Muscle layer of colon (tissue), 2 donors: ENCODE results near the gene OR7G2.

Source experiments
- H3K27ac ChIP-seq: one replicate; pipeline ENCODE4 v1.7.0; 2013; ENCODE audit warnings: low read depth, mild to moderate bottlenecking, low read length, moderate library complexity
- H3K27me3 ChIP-seq, 2 donors: one replicate each; pipeline ENCODE4 v1.7.0; 2013; ENCODE audit warnings: low read length in 2 of 2, mild to moderate bottlenecking in 2 of 2; ENCODE audit not compliant: insufficient read depth in 2 of 2, control insufficient read depth in 1 of 2
- H3K36me3 ChIP-seq: one replicate; pipeline ENCODE4 v1.7.0; 2013; ENCODE audit warnings: mild to moderate bottlenecking, low read length; ENCODE audit not compliant: insufficient read depth
- H3K4me1 ChIP-seq: one replicate; pipeline ENCODE4 v1.7.0; 2013; ENCODE audit warnings: mild to moderate bottlenecking, low read length; ENCODE audit not compliant: insufficient read depth
- H3K4me3 ChIP-seq, 2 donors: one replicate each; pipeline ENCODE4 v1.7.0; 2013; ENCODE audit warnings: low read length in 2 of 2, low read depth in 1 of 2, mild to moderate bottlenecking in 1 of 2, moderate library complexity in 1 of 2
- H3K9ac ChIP-seq: one replicate; pipeline ENCODE4 v1.7.0; 2013; ENCODE audit warnings: low read length
- H3K9me3 ChIP-seq: one replicate; pipeline ENCODE4 v1.7.0; 2013; ENCODE audit warnings: mild to moderate bottlenecking, low read length
- donor health status: abdominal sarcoma.
- donor health status: Adenocarcinoma of cecum.

Gene OR7G2

DNA sequence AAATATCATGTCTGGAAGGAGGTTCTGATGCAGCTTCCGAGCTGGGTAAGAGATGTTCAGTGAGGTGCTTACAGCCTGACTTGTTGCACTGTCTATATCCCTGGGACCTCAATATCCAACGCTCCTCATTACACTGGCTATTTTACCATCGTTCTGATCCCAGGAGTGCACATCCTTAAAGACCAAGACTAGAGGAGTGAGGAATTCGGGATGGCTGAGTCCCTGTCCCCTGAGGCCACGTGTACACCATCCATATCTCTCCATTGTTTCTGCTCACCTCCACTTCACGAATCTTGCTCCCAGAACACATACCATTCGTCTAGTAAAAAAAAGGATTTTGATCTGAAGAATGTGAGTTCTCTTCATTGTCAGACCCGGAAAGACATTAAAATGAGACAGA lies at the start of gene OR7G2:
Gene OR7G2 (minus strand): TSS at position 101 of the 400 bp plus-strand sequence. CDS start 4,232 bp downstream, outside the sequence.
- Histone ChIP-seq H3K4me3 (no peak within 1 kb of the TSS), H3K4me1 (no peaks in the 10 kb centered on the region), H3K9me3 (no peaks in the 10 kb centered on the region), H3K27ac (no peak within 1 kb of the TSS), H3K27me3 (no peaks in the 10 kb centered on the region), H3K9ac (no peak within 1 kb of the TSS), H3K36me3 (no peaks in the 10 kb centered on the region)

DNA sequence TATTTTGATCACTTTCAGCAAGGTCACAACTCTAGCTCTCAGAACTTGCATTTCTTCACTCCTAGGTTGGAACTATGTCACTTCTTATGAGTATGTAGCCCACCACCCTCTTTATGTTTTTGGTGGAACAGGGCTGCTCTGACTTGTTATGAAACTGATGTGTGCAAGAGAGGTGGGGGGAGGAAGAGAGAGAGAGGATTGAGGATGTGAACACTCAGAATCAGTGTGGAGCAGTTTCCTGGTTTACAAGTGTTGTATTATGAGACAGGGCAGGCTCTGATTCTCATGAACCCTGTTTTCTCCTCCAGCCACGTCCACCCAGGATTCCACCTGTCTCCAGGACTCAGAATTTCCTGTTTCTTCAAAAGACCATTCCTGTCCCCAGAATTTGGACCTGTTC lies 49.0 kb upstream of the OR7G2 start:
- H3K4me3 ChIP-seq: no peak overlapping the region
- no peaks in the 10 kb centered on the region for H3K27me3 ChIP-seq
- peaks cover 9% of the 10 kb centered on the region for H3K9me3 ChIP-seq
- H3K9ac ChIP-seq: no peak overlapping the region
- H3K4me1 ChIP-seq: no peaks in the 10 kb centered on the region
- peaks cover 55% of the 10 kb centered on the region for H3K36me3 ChIP-seq
- no peak overlapping the region for H3K27ac ChIP-seq

DNA sequence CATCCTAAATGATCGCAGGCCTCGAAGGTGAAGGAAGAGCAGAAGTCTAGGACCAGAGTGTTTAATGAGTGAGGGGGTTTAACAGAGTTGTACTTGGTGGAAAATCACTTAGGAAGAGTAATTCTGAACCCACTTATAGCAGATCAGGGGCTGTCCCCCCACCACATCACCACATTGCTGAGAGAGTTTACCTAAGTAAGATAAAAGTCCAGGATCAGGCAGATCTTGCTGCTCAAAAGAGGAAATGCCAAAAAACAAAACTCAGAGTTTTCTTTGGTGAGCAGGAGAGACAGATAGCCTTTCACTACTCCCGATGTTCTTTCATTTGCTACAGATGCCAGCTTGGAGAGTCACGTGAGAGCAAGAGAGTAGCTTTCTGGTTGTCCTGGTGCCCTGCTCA lies 48.3 kb upstream of the OR7G2 start:
- Histone ChIP-seq H3K27ac (no peak overlapping the region), H3K4me1 (no peaks in the 10 kb centered on the region), H3K9me3 (peaks cover 9% of the 10 kb centered on the region), H3K36me3 (peaks cover 48% of the 10 kb centered on the region), H3K9ac (no peak overlapping the region), H3K4me3 (no peak overlapping the region), H3K27me3 (no peaks in the 10 kb centered on the region)

DNA sequence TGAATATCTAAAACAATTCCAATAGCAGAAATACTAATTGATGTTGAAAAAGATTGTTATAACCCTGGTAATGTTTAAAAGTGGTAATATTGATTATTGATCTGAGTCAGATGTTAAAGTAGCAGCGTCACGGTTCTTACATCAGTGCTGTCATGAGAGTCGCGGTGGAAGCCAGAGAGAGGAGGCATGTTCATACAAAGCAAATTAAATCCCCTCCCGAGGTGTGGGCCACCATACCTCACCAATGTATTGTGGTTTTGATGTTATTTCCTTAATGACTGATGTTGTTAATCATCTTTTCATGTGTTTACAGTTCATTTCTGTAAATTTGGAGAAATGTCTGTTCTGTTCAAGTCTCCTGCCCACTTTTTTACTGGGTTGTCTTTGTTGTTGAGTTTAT lies 44.1 kb upstream of the OR7G2 start:
- H3K4me3 ChIP-seq: no peak overlapping the region
- H3K9me3 ChIP-seq: peaks cover 9% of the 10 kb centered on the region
- H3K9ac ChIP-seq: no peak overlapping the region
- no peaks in the 10 kb centered on the region for H3K4me1 ChIP-seq
- H3K36me3 ChIP-seq: peaks cover 22% of the 10 kb centered on the region
- no peak overlapping the region for H3K27ac ChIP-seq
- H3K27me3 ChIP-seq: no peaks in the 10 kb centered on the region

DNA sequence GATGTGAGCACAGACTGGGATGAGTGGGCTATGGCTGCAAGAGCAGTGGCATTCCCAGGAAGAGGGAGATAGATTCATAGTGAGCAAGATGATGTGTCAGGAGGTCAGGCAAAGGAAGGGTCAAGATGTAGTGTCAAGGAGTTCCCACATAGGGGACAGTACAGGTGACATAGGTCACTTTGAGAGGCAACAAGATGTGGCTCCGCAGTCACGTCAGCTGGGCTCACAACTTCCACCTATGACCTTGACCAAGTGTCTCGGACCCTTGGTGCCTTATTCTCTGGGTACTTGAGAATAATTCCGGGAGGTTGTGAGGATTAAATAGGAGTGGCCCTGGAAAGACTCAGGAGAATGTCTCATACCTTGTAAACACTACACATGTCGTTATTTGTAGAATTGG lies 43.4 kb upstream of the OR7G2 start:
- H3K4me3 ChIP-seq: no peak overlapping the region
- H3K9me3 ChIP-seq: peaks cover 7% of the 10 kb centered on the region
- no peaks in the 10 kb centered on the region for H3K27me3 ChIP-seq
- no peak overlapping the region for H3K27ac ChIP-seq
- H3K36me3 ChIP-seq: peaks cover 14% of the 10 kb centered on the region
- H3K9ac ChIP-seq: no peak overlapping the region
- no peaks in the 10 kb centered on the region for H3K4me1 ChIP-seq

- Histone ChIP-seq H3K9ac (no peak overlapping the region), H3K9me3 (peaks cover 4% of the 10 kb centered on the region), H3K27ac (no peak overlapping the region), H3K4me3 (no peak overlapping the region), H3K36me3 (peaks cover 10% of the 10 kb centered on the region), H3K4me1 (no peaks in the 10 kb centered on the region), H3K27me3 (no peaks in the 10 kb centered on the region)
Observed at GRCh38 chr19:9149997-9150396, 42.7 kb upstream of the OR7G2 start.

DNA sequence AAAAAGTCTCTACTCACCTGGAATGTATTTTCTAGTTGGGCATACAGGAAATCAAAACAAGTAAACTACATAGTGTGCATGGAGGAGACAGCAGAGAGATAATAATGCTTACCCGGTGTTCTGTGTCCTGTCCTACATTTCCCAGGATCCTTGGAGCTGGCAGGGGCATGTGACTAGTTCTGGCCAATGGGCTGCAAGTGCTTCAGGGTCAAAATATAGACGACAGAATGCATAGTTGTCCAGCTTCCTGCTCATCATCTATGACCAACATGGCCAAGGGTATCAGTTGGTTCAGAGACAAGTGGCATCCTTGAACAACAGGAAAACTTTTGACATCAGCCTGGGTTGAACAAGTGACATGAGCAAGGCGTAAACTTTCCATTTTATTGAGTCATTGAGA lies 41.4 kb upstream of the OR7G2 start:
- no peak overlapping the region for H3K9ac ChIP-seq
- H3K27me3 ChIP-seq: no peaks in the 10 kb centered on the region
- peaks cover 9% of the 10 kb centered on the region for H3K9me3 ChIP-seq
- no peak overlapping the region for H3K4me3 ChIP-seq
- no peak overlapping the region for H3K27ac ChIP-seq
- H3K4me1 ChIP-seq: no peaks in the 10 kb centered on the region
- H3K36me3 ChIP-seq: peaks cover 10% of the 10 kb centered on the region

DNA sequence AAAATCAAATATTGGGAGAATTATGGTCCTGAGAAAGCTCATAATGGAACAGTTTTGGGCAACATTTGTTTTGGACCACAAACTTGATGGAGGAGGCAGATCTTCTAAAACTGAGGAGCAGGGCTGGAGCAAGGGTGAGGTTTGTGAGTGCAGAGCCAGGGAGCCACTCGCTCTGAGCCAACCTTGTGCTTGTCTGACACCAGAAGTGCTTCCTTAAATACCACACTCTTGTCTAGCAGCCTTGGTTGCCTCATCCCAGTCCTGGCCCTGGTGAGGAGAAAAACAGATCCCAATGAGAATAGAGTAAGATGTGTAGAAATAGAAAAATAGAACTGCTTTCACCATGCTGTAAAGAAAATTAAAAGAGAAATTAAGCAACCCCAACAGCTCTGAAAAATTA lies 39.6 kb upstream of the OR7G2 start:
- Histone ChIP-seq H3K4me1 (no peaks in the 10 kb centered on the region), H3K9ac (no peak overlapping the region), H3K9me3 (peaks cover 9% of the 10 kb centered on the region), H3K27me3 (no peaks in the 10 kb centered on the region), H3K27ac (no peak overlapping the region), H3K4me3 (no peak overlapping the region), H3K36me3 (peaks cover 10% of the 10 kb centered on the region)

DNA sequence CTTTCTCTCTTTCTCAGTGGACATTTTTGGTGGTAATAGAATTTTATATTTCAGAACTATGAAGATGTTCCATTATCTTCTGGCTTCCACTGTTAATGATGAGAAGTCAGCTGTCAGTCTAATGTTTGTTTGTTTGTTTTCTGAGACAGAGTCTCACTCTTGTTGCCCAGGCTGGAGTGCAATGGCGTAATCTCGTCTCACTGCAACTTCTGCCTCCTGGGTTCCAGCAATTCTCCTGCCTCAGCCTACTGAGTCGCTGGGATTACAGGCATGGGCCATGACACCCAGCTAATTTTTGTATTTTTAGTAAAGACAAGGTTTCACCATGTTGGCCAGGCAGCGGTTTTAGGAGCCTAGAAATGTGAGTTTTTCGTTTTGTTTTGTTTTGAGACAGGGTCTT lies 37.6 kb upstream of the OR7G2 start:
- peaks cover 9% of the 10 kb centered on the region for H3K9me3 ChIP-seq
- H3K27me3 ChIP-seq: no peaks in the 10 kb centered on the region
- H3K27ac ChIP-seq: no peak overlapping the region
- no peak overlapping the region for H3K9ac ChIP-seq
- H3K4me1 ChIP-seq: peaks cover 7% of the 10 kb centered on the region
- no peak overlapping the region for H3K4me3 ChIP-seq
- peaks cover 10% of the 10 kb centered on the region for H3K36me3 ChIP-seq

DNA sequence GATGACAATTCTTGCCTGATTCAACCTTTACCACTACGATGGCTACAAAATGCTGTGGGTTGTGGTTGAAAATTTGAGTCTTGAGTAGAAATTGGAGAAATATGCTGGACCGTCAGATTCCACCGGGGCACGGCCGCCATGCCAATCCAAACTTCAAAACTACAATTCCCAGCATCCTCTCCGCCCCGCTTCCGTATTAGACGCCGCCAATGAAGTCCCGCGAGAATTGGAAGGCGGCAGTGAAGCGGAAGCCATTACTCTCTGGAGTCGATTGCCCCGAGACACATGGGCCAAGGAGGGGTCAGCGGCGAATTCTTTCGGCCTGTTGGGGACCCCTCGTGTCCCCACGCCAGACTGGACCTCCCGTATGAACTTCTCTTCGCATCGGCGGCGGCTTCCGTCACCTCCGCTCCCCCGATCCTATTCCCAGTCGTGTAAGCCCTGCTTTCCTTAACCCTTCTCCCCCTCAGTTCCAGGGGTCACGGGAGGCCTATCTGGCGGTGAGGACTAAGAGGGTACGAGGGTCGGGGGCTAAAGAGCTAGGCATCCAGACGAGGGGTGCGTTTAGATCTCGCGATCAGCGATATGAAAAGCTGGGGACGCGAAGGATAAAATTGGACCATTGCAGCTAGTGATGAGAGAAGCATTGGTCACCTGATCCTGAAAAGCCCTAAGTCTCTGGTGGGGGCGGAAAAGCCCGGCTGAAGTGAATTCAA lies 33.0 kb upstream of the OR7G2 start, which contains the start of gene ZNF317:
Gene ZNF317 (plus strand): TSS at position 239 of the 716 bp plus-strand sequence. CDS start 15,620 bp downstream, outside the sequence.
- Histone ChIP-seq H3K9ac (peak within 1 kb of the TSS; percentile 96), H3K27me3 (no peaks in the 10 kb centered on the region), H3K9me3 (peaks cover 9% of the 10 kb centered on the region), H3K4me1 (peaks cover 7% of the 10 kb centered on the region), H3K36me3 (no peaks in the 10 kb centered on the region), H3K4me3 (peak within 1 kb of the TSS; percentile 85 to 98), H3K27ac (peak within 1 kb of the TSS; percentile 91)

GRCh38 chr19:9139609-9140158 lies 32.4 kb upstream of the OR7G2 start:
- no peak overlapping the region for H3K9ac ChIP-seq
- no peaks in the 10 kb centered on the region for H3K36me3 ChIP-seq
- no peaks in the 10 kb centered on the region for H3K27me3 ChIP-seq
- peak overlapping the region; percentile 91 for H3K27ac ChIP-seq
- H3K9me3 ChIP-seq: peaks cover 3% of the 10 kb centered on the region
- peak overlapping the region; percentile 85 to 98 for H3K4me3 ChIP-seq
- peaks cover 7% of the 10 kb centered on the region for H3K4me1 ChIP-seq

DNA sequence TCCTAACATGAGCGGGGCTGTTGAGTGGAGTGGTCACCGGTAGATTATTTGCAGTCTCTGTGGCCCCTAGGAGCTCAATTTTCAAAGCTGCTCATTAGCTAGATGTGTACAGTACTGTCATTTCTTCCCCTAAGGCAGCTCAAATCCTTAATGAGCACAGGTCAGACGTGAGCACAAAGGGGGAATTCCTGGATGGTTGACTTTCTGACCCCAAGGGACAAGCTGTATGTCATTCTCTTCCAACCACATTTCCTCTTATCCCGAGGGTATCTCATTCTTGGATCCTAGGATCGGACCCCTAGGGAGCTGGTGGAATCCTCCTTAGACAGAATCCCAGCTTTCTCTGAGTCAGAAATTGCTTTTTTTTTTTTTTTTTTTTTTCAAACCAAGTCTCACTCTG lies 25.1 kb upstream of the OR7G2 start:
- Histone ChIP-seq H3K4me1 (no peaks in the 10 kb centered on the region), H3K9ac (no peak overlapping the region), H3K4me3 (no peak overlapping the region), H3K27me3 (no peaks in the 10 kb centered on the region), H3K9me3 (no peaks in the 10 kb centered on the region), H3K36me3 (no peaks in the 10 kb centered on the region), H3K27ac (no peak overlapping the region)
